Prostate gland (tissue), 2 donors: ENCODE results near the gene PHKB.

ENCODE experiments used
- CTCF ChIP-seq, 4 experiments: fragments of 200-600 bp in 2 of 4; fragments of 450-650 bp in 2 of 4; sonication (generic) in 2 of 4; IDR thresholded peaks; 1 replicate in 3 of 4; 2 replicates in 1 of 4; pipeline ENCODE4 v1.5.1; 2016 to 2019; ENCODE audit warnings: antibody characterized with exemption in 4 of 4, mild to moderate bottlenecking in 2 of 4, moderate library complexity in 2 of 4
- POLR2A ChIP-seq: fragments of 450-650 bp; IDR thresholded peaks from one replicate; pipeline ENCODE4 v1.6.1; 2016; ENCODE audit warnings: antibody characterized with exemption, mild to moderate bottlenecking

- TF ChIP-seq CTCF (IDR thresholded peaks at IDR 0.05) (no peak), POLR2A (no peak)
Measured at GRCh38 chr16:47524007-47524405, 62.9 kb downstream of the PHKB start.
